Muscle of arm (tissue), 14 donors: Measurements from ENCODE around the gene FAM20B. TPM values are rescaled to one million over a fixed set of nuclear protein-coding genes. Genes with fewer than 3 reads are reported as not detected.
"Not testable (repeated sequence)": the region's sequence is repeated elsewhere in the genome, so short reads cannot be mapped to it uniquely, and the experiment has no call there.

Experiments used
- DNase-seq: peaks from one replicate; pipeline ENCODE4 v3.0.0-alpha.2; 2013
- long read RNA-seq, 11 donors: transcript quantifications; one replicate each; lab custom pipeline, GENCODE V29; 2026
- polyA plus RNA-seq, 12 donors: library from polyadenylated mRNA; unstranded; fragments of 120-200 nt; gene quantifications; one replicate each; pipeline ENCODE4 v1.2.1, GENCODE V29; 2013; ENCODE audit not compliant: insufficient read length in 12 of 12

FAM20B gene, protein sequence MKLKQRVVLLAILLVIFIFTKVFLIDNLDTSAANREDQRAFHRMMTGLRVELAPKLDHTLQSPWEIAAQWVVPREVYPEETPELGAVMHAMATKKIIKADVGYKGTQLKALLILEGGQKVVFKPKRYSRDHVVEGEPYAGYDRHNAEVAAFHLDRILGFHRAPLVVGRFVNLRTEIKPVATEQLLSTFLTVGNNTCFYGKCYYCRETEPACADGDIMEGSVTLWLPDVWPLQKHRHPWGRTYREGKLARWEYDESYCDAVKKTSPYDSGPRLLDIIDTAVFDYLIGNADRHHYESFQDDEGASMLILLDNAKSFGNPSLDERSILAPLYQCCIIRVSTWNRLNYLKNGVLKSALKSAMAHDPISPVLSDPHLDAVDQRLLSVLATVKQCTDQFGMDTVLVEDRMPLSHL
- 10 to 100 TPM in 11 of 12 donors, not detected in 1; 24.8 to 35.6 (median 30.1) TPM for polyA plus RNA-seq
- long read RNA-seq, donor 1, result 0 reads
- long read RNA-seq, donor 2, full-length matches to known transcripts, result 3 of 3 reads
- long read RNA-seq, donor 2, partial matches to known transcripts, result 0 of 3 reads
- long read RNA-seq, donor 2, other reads (novel, unspliced or antisense), result 0 of 3 reads
- long read RNA-seq, donor 3, full-length matches to known transcripts, result 1 of 1 reads
- long read RNA-seq, donor 3, partial matches to known transcripts, result 0 of 1 reads
- long read RNA-seq, donor 3, other reads (novel, unspliced or antisense), result 0 of 1 reads
- long read RNA-seq, donor 4, partial matches to known transcripts, result 12 of 12 reads
- long read RNA-seq, donor 4, other reads (novel, unspliced or antisense), result 0 of 12 reads
- long read RNA-seq, donor 5, full-length matches to known transcripts, result 4 of 4 reads
- long read RNA-seq, donor 5, partial matches to known transcripts, result 0 of 4 reads
- long read RNA-seq, donor 5, other reads (novel, unspliced or antisense), result 0 of 4 reads
- long read RNA-seq, donor 6, result 0 reads
- long read RNA-seq, donor 7, full-length matches to known transcripts, result 3 of 3 reads
- long read RNA-seq, donor 7, partial matches to known transcripts, result 0 of 3 reads
- long read RNA-seq, donor 7, other reads (novel, unspliced or antisense), result 0 of 3 reads
- long read RNA-seq, donor 8, full-length matches to known transcripts, result 3 of 3 reads
- long read RNA-seq, donor 8, partial matches to known transcripts, result 0 of 3 reads
- long read RNA-seq, donor 8, other reads (novel, unspliced or antisense), result 0 of 3 reads
- long read RNA-seq, donor 9, full-length matches to known transcripts, result 1 of 1 reads
- long read RNA-seq, donor 9, partial matches to known transcripts, result 0 of 1 reads
- long read RNA-seq, donor 9, other reads (novel, unspliced or antisense), result 0 of 1 reads
- long read RNA-seq, donor 10, full-length matches to known transcripts, result 3 of 3 reads
- long read RNA-seq, donor 10, partial matches to known transcripts, result 0 of 3 reads
- long read RNA-seq, donor 10, other reads (novel, unspliced or antisense), result 0 of 3 reads
- long read RNA-seq, donor 11, full-length matches to known transcripts, result 3 of 3 reads
- long read RNA-seq, donor 11, partial matches to known transcripts, result 0 of 3 reads
- long read RNA-seq, donor 11, other reads (novel, unspliced or antisense), result 0 of 3 reads

DNA sequence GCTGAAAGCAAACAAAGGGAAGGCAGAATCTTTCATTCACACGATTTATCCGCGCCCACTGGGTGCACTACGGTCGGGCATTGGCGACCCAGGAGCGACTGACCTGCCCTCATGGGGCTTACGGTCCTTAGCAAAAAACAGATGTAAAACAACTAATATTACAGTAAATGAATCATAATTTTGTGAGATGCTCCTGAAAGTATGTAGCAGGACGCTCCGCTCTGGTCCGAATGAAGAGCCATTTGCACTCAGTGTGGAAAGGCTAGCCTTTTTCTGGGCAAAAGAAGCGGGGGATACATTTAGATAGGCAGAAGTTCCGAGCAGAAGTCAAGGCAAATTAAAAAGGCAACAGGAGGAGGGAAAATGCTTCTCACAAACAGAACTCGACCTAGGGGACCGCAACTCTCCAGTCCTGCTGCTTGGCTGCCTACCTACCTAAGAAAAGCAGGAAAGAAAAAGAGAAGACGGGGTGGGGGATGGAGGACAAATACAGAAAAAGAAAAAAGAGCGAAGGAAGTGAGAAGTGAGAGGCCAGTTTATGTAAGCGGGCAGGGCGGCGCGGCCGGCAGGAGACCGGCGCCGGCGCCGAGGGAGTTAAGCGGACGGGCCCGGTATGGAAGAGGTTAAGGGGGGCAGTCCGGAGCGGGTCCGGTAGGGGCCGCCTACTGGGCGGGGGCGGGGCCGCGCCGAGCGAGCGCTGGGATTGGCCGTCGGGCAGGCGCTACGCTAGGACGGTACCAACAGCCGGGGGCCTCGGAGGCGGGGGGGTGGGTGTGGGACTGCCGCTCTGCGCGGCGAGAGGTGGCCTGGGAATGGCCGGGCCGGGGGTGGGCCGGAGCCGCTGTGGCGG, at the start of gene FAM20B:
Gene FAM20B (plus strand): TSS at position 770 of the 850 bp plus-strand sequence. CDS start 17,954 bp downstream, outside the sequence.
- DNase-seq, result peak; percentile 94

DNA sequence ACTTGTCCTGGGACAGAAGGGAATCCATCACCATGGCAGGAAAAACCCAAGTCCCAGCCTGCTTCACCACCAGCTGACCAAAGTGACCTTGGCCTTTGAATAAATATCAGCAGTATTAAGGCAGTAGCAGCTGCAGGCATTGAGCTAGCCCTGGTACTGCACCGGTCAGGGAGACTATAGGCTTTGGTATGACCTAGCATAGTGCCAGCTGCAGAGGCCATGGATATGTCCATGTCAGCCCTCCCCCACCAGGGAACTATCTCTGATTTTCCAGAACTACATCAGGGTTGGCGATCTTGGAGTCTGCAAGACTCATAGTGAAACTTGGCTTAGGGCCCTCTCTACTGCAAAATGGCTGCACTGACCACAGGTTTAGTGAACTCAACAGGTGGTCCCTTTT, 49.2 kb upstream of the FAM20B start:
- no peak for DNase-seq

DNA sequence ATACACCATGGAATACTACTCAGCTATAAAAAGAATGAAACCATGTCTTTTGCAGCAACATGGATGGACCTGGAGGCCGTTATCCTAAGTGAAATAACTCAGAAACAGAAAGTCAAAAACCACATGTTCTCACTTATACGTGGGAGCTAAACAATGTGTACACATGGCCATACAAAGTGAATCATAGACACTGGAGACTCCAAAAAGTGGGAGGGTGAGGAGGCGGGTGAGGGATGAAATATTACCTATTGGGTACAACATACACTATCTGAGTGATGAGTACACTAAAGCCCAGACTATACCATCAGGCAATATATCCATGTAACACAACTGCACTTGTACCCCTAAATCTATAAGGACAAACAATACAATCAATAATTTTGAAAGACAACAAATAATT, 39.5 kb upstream of the FAM20B start:
- no peak for DNase-seq

DNA sequence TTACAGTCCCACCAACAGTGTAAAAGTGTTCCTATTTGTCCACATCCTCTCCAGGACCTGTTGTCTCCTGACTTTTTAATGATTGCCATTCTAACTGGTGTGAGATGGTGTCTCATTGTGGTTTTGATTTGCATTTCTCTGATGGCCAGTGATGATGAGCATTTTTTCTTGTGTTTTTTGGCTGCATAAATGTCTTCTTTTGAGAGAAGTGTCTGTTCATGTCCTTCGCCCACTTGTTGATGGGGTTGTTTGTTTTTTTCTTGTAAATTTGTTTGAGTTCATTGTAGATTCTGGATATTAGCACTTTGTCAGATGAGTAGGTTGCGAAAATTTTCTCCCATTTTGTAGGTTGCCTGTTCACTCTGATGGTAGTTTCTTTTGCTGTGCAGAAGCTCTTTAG, 37.5 kb upstream of the FAM20B start:
- not testable (repeated sequence) for DNase-seq

DNA sequence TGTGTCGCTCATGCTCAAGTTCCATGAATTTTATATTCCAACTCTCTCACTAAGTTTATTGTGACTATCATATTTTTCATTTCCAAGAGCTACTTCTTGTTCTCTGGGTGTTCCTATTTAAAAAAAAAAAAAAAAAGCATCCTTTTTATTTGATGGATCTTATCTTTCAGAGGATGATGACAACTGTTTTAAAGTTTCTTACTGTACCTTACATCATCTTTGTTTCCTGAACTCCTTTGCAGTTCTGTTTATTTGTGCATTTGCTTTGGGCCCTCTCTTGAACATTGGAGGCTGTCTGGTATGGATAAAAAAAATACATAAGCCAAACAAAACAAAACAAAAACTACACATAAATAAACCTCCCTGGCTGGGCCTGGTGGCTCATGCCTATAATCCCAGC, 32.1 kb upstream of the FAM20B start:
- DNase-seq, result no peak

DNA sequence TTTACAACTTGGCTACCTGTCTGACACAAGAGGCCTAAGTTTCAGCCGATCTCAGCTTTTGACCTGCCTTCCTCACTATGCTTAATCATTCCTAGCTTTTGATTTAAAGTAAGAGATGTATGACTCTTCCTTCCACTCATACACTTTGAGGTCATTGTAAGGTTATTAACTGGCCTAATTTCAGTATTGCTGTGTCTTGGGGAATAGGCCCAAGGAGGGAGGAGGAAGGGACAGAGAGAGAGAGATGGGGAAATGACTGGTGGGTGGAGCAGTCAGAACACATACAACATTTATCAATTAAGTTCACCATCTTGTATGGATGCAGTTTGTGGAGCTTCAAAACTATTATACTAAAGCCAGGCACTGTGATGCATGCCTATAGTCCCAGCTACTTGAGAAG, 28.3 kb upstream of the FAM20B start:
- DNase-seq, result no peak

DNA sequence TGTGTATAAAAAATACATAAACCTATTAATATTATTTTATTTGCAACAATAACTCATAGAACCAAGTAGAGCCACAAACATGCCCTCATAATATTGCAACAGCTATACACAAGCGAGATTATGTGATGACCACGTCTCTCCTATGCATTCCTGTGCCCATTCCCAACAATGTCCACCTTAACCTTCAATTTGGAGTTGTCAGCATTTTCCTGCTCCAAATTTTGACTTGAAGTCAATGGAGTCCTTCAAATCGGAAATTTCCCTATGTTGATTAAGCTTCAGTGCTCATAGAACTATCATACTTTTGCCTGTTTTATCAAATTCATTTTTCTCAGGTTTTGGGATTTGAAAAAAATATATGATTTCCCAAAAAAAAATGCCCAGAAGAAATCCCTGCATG, 27.4 kb upstream of the FAM20B start:
- no peak for DNase-seq

DNA sequence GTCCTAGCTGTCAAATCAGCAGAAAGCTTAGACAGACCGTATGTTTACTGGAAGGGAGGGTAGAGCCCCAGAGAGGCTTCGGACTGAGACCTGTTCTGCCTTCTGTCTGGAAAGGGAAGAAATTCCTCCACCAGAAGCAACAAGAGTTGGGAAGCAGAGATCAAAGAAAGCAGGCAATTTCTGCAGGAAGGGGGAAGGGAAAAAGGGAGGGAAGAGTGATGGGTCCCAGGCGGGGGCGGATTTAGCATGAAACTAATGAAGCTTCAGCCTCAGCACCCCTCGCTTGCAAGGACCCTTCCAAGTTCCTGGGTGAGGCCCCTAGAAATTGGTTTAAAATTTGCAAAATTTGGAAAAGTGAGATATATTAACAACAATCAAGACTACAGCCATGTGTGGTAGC, 26.6 kb upstream of the FAM20B start:
- DNase-seq, result no peak

DNA sequence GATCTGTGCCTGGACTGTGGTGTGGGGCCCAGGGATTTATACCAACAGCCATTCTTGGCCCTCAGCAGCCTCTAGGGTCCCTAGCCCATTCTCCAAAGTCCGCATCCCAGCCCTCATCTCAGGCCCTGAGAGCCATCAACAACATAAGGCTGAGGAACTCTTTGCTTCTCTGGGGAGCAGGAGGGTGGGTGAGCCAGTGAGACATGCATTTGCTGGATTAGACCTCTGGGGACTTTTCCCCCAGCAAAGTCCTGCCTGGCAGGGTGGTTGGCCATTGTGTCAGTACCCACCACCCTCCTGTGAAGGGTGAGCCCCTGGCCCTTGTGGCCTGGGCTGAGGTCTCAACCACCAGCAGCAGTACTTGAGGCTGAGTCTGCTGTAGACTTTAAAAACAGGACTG, 24.2 kb upstream of the FAM20B start:
- no peak for DNase-seq

DNA sequence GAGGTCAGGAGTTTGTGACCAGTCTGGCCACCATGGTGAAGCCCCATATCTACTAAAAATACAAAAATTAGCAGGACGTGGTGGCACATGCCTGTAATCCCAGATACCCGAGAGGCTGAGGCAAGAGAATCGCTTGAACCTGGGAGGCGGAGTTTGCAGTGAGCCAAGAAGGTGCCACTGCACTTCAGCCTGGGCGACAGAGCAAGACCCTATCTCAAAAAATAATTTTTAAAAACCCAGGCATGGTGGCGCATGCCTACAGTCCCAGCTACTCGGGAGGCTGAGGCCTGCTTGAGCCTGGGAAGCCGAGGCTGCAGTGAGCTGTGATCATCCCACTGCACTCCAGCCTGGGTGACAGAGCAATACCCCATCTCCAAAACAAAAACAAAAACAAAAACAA, 23.6 kb upstream of the FAM20B start:
- peak; percentile 17 for DNase-seq

DNA sequence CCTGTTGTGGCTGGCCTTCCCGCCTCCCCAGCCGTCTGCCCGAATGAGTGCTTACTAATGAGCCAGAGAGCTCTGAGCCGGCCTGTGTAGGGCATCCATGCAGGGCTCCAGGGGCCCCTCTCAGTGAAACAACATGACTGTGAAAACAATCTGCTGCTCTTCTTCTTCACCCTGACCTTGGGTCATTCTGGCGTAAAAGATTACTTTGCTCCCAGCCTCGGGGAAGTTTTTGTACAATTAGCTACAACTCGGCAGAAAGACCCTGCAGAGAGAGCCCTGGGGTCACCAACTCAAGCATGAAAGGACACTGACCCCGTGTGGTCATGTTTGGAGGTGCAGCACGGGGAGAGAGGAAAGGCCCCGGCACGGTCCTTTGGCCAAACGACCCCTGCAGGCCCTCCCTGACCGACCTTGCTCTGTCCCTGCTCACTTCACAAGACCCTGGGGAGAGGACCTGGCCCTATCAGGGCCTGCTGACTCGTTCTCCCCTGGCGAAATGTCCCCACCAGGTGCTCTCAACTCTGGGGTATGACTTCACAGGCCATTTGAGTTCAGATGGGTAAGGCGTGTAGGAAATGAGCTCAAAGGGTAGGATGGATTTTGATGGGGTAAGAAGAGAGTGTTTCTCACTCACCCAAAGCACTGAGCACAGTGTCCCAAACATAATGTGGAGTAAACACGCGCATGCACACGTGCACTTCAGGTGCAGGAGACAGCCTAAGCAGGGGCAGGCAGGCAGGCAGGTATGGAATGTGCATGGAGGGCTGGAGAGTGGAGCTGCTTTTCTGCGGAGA, 22.9 kb upstream of the FAM20B start:
- peak; percentile 86 for DNase-seq

DNA sequence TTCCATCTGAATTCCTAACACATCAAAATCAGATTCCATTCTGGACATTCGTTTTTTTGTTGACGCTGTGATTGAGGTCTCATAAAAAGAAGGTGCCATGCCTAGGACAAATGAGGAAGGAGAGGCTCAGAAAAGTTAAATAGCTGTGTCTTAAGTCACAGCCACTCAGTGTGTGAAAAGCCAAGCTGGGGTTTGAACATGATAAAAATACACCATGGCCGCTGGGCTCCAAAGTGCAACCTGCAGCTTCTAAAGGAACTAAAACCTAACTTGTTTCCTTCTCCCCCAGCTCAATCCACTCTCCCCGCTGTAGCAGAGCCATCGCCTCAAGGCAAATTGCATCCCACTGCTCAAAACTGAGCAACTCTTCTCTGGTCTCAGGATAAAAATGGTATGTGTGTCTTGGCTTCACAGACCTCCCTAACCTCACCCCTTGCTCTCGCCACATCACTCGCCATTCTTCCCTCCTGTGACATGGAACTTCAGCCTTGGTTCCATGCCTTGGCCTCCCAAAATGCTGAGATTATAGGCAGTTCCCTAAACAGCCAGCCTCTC, 22.1 kb upstream of the FAM20B start:
- DNase-seq, result no peak

DNA sequence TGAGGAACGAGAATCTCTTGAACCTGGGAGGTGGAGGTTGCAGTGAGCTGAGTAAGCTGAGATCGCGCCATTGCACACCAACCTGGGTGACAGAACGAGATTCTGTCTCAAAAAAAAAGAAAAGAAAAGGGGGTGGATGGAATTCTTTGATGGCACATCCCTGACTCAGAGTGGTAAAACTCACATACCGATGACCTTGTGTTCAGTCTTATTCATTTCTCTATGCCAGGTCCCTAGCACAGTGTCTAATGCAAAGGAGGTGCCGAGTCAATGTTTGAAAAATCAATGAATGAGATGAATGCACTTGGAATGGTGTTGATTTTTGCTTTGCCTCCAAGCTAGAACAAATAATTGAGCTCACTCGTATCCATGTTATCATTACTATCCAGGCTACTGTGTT, 18.5 kb upstream of the FAM20B start:
- no peak for DNase-seq

DNA sequence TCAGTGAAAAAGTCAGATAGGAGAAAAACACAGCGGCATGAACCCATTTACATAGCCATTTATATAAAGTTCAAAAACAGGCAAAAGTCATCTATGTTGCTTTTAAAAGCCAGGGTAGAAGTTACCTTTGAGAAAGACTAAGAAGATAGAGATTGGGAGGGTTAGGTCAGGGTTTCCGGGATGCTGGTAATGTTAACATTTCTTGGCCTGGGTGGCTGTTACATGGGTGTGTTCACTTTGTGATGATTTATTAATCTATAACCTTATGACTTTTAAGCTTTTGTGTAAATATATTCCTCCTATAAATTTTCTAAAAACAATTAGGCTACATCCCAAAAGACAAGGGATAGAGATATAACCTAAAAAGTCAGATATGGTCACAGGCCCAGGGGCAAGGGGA, 15.0 kb upstream of the FAM20B start:
- no peak for DNase-seq

DNA sequence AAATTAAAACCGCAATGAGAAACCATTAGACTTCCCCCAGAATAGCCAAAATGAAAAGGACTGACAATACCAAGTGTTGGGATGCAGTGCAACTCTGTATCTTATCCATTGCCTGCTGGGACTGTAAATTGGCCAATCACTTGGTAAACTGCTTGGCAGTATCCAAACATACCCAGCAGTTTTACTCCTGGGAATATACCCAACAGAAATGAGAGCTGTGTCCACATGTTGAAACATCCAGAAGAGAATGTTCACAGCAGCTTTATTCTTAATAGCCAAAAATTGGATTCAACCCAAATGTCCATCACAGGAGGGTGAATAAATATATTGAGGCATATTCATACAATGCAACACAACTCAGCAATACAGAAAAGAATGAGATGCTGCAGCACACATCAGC, 13.7 kb upstream of the FAM20B start:
- DNase-seq, result no peak

DNA sequence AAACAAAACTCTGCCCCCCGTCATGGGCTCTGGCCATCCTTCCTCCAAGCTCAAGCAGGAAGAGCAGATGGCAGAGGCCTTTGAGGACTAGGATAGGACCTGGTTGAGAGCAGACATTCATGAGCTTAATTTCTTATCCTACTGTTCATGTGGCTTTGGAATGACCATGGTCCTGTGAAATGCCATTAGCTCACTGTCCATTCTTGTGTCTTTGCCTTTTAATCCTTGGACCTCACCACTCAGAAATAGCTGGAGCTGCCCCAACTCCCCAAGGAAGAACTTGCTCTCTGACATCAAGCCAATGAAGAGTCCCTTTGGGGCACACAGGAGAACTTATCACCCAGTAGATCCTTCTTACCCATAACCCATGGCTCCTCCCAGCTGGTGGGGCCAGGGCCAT, 11.6 kb upstream of the FAM20B start:
- DNase-seq, result no peak

DNA sequence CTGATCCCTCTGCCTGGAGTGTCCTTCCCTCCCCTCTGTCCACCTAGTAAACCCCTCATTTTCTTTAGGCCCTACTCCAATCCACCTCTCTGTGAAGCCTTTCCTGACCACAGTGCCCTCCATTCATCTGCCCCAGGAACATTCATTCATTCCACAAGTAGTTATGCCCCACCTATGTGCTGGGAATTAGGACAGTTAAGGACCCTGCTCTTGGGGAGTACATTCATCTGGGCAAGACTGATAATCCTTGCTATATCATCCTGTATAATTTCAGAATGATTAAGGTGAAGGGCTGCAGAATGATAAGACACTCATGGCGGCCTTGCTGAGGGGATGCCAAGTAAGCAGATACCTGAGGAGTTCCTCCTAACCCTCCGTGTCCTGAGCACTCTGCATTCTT, 10.3 kb upstream of the FAM20B start:
- no peak for DNase-seq

DNA sequence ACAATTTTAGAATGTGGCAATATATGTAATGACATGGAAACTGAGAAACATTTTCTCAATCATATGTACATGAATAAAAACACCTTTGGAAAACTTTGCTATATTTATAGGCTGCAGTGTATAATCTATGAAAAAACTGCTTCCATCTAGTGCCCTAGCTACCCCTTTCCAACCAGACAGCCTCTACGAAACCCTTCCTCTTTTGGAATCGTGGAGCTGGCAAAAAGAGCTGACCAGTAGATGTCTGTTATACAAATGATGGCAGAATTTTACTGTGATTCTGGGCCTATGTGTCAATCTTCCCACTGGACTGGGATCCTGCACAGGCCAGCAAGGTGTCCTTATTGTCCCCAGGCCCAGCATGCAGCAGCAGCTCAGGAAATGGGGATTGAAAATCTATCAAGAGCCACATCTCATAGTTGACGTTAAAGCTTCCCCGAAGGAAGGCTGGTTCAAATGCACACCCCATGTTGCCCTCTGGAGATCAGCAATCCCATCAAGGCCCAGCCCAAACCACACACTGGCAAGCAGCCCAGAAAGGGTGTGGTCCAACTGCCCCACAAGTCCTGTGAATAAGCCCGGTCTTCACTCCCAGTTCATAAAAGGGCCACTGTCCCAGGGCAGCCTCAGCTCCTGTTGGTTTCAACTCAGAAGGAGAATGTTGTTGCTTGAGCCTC, 8.8 kb upstream of the FAM20B start:
- DNase-seq, result no peak
